OCI-LY7 (cell line): ENCODE results near the gene TXNRD1. TPM values are rescaled to one million over a fixed set of nuclear protein-coding genes. Genes with fewer than 3 reads are reported as not detected.

Source experiments
- BruUV-seq: library from RNA; stranded (reverse); fragments of 400-500 nt; replicated peaks from 2 replicates; lab custom pipeline; 2021; lab: Mats Ljungman, UMichigan
- CTCF ChIA-PET: fragments of 300-600 bp; sonication (Branson Sonifier 250); formaldehyde crosslinking; loops from one replicate; lab custom pipeline; 2022; ENCODE audit warnings: antibody characterized with exemption; ENCODE audit not compliant: unreplicated experiment; lab: Charles Lee
- POLR2A ChIA-PET: fragments of 300-600 bp; sonication (Branson Sonifier 250); formaldehyde crosslinking; loops from one replicate; lab custom pipeline; 2022; ENCODE audit warnings: antibody characterized with exemption; lab: Charles Lee
- DNase-seq: peaks from one replicate; pipeline ENCODE4 v3.0.0-alpha.2; 2015; ENCODE audit warnings: low spot score
- H2AFZ ChIP-seq: fragments of 200-600 bp; sonication (generic), shearing (Covaris generic); 2 replicates; pipeline ENCODE4 v1.6.1; 2014; ENCODE audit warnings: mild to moderate bottlenecking, antibody characterized with exemption, low read length, moderate library complexity
- H3K27ac ChIP-seq: fragments of 200-600 bp; sonication (generic); 2 replicates; pipeline ENCODE4 v1.5.1; 2014; ENCODE audit warnings: mixed run types, low read depth, mild to moderate bottlenecking, moderate library complexity, low read length, inconsistent platforms; ENCODE audit not compliant: poor library complexity, severe bottlenecking
- H3K36me3 ChIP-seq: fragments of 200-600 bp; sonication (generic); 2 replicates; pipeline ENCODE4 v1.6.1; 2014; ENCODE audit warnings: mild to moderate bottlenecking, antibody characterized with exemption, low read length, moderate library complexity, mixed read lengths; ENCODE audit not compliant: insufficient read depth
- H3K4me1 ChIP-seq: fragments of 200-600 bp; sonication (generic); 2 replicates; pipeline ENCODE4 v1.5.1; 2014; ENCODE audit warnings: mild to moderate bottlenecking, low read length; ENCODE audit not compliant: insufficient read depth, poor library complexity, severe bottlenecking
- H3K4me2 ChIP-seq: fragments of 200-600 bp; sonication (generic); 2 replicates; pipeline ENCODE4 v1.6.1; 2014; ENCODE audit warnings: mild to moderate bottlenecking, low read length
- H3K4me3 ChIP-seq: fragments of 200-600 bp; sonication (generic); 2 replicates; pipeline ENCODE4 v1.5.1; 2014; ENCODE audit warnings: mild to moderate bottlenecking, low read depth, low read length; ENCODE audit not compliant: poor library complexity, severe bottlenecking
- H3K79me2 ChIP-seq: fragments of 200-600 bp; sonication (generic); 2 replicates; pipeline ENCODE4 v1.6.1; 2016; ENCODE audit warnings: low read depth, mild to moderate bottlenecking, low read length, moderate library complexity, mixed read lengths; ENCODE audit not compliant: insufficient read depth
- H3K9me2 ChIP-seq: fragments of 200-600 bp; sonication (generic); 2 replicates; pipeline ENCODE4 v1.6.1; 2016; ENCODE audit warnings: mild to moderate bottlenecking, low read length, mixed read lengths; ENCODE audit not compliant: insufficient read depth
- H3K9me3 ChIP-seq: fragments of 200-600 bp; sonication (generic); 2 replicates; pipeline ENCODE4 v1.6.1; 2014; ENCODE audit warnings: mild to moderate bottlenecking, mixed run types, low read length, mixed read lengths
- H4K20me1 ChIP-seq: fragments of 200-600 bp; sonication (generic); 2 replicates; pipeline ENCODE4 v1.6.1; 2014; ENCODE audit warnings: mild to moderate bottlenecking, antibody characterized with exemption, low read length, moderate library complexity, mixed read lengths; ENCODE audit not compliant: insufficient read depth
- CTCF ChIP-seq: fragments of 200-600 bp; sonication (generic); conservative IDR thresholded peaks from 2 replicates; pipeline ENCODE4 v1.5.1; 2014; ENCODE audit warnings: mild to moderate bottlenecking, antibody characterized with exemption, low read length, moderate library complexity, mixed read lengths
- EZH2phosphoT487 ChIP-seq: fragments of 200-600 bp; sonication (generic); IDR thresholded peaks from 2 replicates; pipeline ENCODE4 v1.6.1; 2018; ENCODE audit warnings: low read depth, borderline replicate concordance, mild to moderate bottlenecking, mixed run types, antibody characterized with exemption, low read length, moderate library complexity, mixed read lengths
- intact Hi-C: fragments of 100-400 bp; cut with micrococcal nuclease; formaldehyde crosslinking; loops from one replicate; pipeline ENCODE4 v1.10.0; 2022; ENCODE audit not compliant: unreplicated experiment
- total RNA-seq, 2 experiments: library from RNA; depleted of rRNA in 1 of 2; stranded (reverse); fragments of >200 nt in 1 of 2; shearing (Covaris generic) in 1 of 2; gene quantifications; 2 replicates each; pipeline ENCODE4 v1.2.3, GENCODE V29; 2014 to 2022

The TXNRD1 gene
- total RNA-seq, 2 experiments from 2014 or later = 117 to 132 TPM

- Histone ChIP-seq H4K20me1 (no peaks in the 10 kb centered on the region), H2AFZ (no peak overlapping the region), H3K4me2 (no peak overlapping the region), H3K4me3 (no peak overlapping the region), H3K9me3 (no peaks in the 10 kb centered on the region), H3K79me2 (no peaks in the 10 kb centered on the region), H3K9me2 (no peaks in the 10 kb centered on the region), H3K4me1 (no peaks in the 10 kb centered on the region), H3K36me3 (peaks cover 87% of the 10 kb centered on the region), H3K27ac (no peak overlapping the region)
- DNase-seq = no peak
- no peak for TF ChIP-seq EZH2phosphoT487
- no peak for TF ChIP-seq CTCF
- ChIA-PET CTCF (no interaction called here), POLR2A (no interaction called here)
- BruUV-seq = no TSS peak
- intact Hi-C loops = loop anchor here (10.0 kb wide), 2 partner anchors 287 to 467 kb away; partner anchors contain the start of gene HCFC2
These were observed 135.7 kb downstream of the TXNRD1 start for GRCh38 chr12:104351057-104351983.

- DNase-seq = no peak
- Histone ChIP-seq H3K79me2 (no peaks in the 10 kb centered on the region), H2AFZ (no peak overlapping the region), H3K4me3 (no peak overlapping the region), H3K4me1 (no peaks in the 10 kb centered on the region), H3K27ac (no peak overlapping the region), H3K36me3 (peaks cover 80% of the 10 kb centered on the region), H3K4me2 (no peak overlapping the region), H3K9me3 (no peaks in the 10 kb centered on the region), H3K9me2 (no peaks in the 10 kb centered on the region), H4K20me1 (no peaks in the 10 kb centered on the region)
- POLR2A ChIA-PET = interaction anchor here (0.6 to 0.7 kb wide), 2 partner anchors 566 to 798 kb away, joined by 6 to 7 read pairs; no protein-coding TSS in a partner anchor
- BruUV-seq = no TSS peak
- intact Hi-C loops = loop anchor here (10.0 kb wide), 2 partner anchors 287 to 467 kb away; partner anchors contain the start of gene HCFC2
- CTCF ChIA-PET = no interaction called here
- TF ChIP-seq EZH2phosphoT487 (no peak), CTCF (no peak)
These were observed 136.6 kb downstream of the TXNRD1 start for GRCh38 chr12:104352106-104352713.
